Inferior parietal cortex (tissue), 1 donor: ENCODE results near the gene OR2F1.
"Not testable (repeated sequence)": the region's sequence is repeated elsewhere in the genome, so short reads cannot be mapped to it uniquely, and the experiment has no call there.

Source experiments
- DNase-seq: peaks from one replicate; pipeline ENCODE4 v3.0.0-alpha.2; 2016; ENCODE audit errors: extremely low spot score

OR2F1 gene

GRCh38 chr7:144006692-144007042, 52.0 kb downstream of the OR2F1 start:
- no peak for DNase-seq

- no peak for DNase-seq
Measured at GRCh38 chr7:144009361-144009760, 54.7 kb downstream of the OR2F1 start.

GRCh38 chr7:144010061-144010460, 55.4 kb downstream of the OR2F1 start:
- not testable (repeated sequence) for DNase-seq

GRCh38 chr7:144010821-144011220, 56.2 kb downstream of the OR2F1 start:
- not testable (repeated sequence) for DNase-seq

- no peak for DNase-seq
Measured at GRCh38 chr7:144011458-144012230, 57.0 kb downstream of the OR2F1 start.
